HG03159 (cell line): ENCODE data around the gene ACBD3.
A peak's percentile ranks its signal among the peaks of the same experiment; 100 is the strongest.

Experiments
- ATAC-seq: cut with Tn5 transposase; IDR thresholded peaks from one replicate; pipeline ENCODE4 v1.9.1; 2021; ENCODE audit warnings: mild to moderate bottlenecking, moderate library complexity; ENCODE audit not compliant: unreplicated experiment

The ACBD3 gene

GRCh38 chr1:226135059-226135651 lies 51.4 kb downstream of the ACBD3 start:
- no peak for ATAC-seq

GRCh38 chr1:226134170-226135058 lies 52.1 kb downstream of the ACBD3 start:
- no peak for ATAC-seq

GRCh38 chr1:226133504-226134123 lies 52.9 kb downstream of the ACBD3 start:
- no peak for ATAC-seq

- no peak for ATAC-seq
These were observed 53.6 kb downstream of the ACBD3 start for GRCh38 chr1:226132728-226133503.

- ATAC-seq: no peak
These were observed 54.9 kb downstream of the ACBD3 start for GRCh38 chr1:226131639-226132038.

- no peak for ATAC-seq
These were observed 57.3 kb downstream of the ACBD3 start for GRCh38 chr1:226129230-226129629.

GRCh38 chr1:226128487-226129075 lies 58.0 kb downstream of the ACBD3 start:
- no peak for ATAC-seq

GRCh38 chr1:226126824-226127569 lies 59.5 kb downstream of the ACBD3 start:
- ATAC-seq: no peak

- no peak for ATAC-seq
These were observed 60.7 kb downstream of the ACBD3 start for GRCh38 chr1:226125831-226126230.

- ATAC-seq: no peak
These were observed 61.4 kb downstream of the ACBD3 start for GRCh38 chr1:226125097-226125630.

- ATAC-seq: no peak
These were observed 62.7 kb downstream of the ACBD3 start for GRCh38 chr1:226123591-226124471.

GRCh38 chr1:226123212-226123560 lies 63.4 kb downstream of the ACBD3 start:
- no peak for ATAC-seq

GRCh38 chr1:226121587-226122400 lies 64.7 kb downstream of the ACBD3 start:
- ATAC-seq: peak; percentile 52

- no peak for ATAC-seq
These were observed 65.4 kb downstream of the ACBD3 start for GRCh38 chr1:226121049-226121586.

GRCh38 chr1:226120398-226120797 lies 66.1 kb downstream of the ACBD3 start:
- no peak for ATAC-seq

GRCh38 chr1:226119169-226119568 lies 67.4 kb downstream of the ACBD3 start:
- ATAC-seq: no peak

- ATAC-seq: no peak
These were observed 68.2 kb downstream of the ACBD3 start for GRCh38 chr1:226118357-226118756.

- no peak for ATAC-seq
These were observed 69.2 kb downstream of the ACBD3 start for GRCh38 chr1:226117330-226117729.
